Measurements from ENCODE around the gene ANKFY1.

ANKFY1 gene

GRCh38 chr17:4119299-4119698 lies 144.5 kb downstream of the ANKFY1 start:
- no peak for DNase-seq (ENCODE audit: low read depth in 2 of 2)

- DNase-seq (ENCODE audit: low read depth in 2 of 2) = no peak
Observed at GRCh38 chr17:4118015-4118743, 145.6 kb downstream of the ANKFY1 start.

GRCh38 chr17:4116516-4116915 lies 147.3 kb downstream of the ANKFY1 start:
- DNase-seq (ENCODE audit: low read depth in 2 of 2) = no peak

Measured in stimulated activated CD4-positive, alpha-beta T cell treated with anti-CD3 and anti-CD28 coated beads, Interleukin-1b, Interleukin-23, amount 100 ng/mL, for 1 hour (primary cell).